B cell (primary cell): ENCODE data around the gene ETDC.

Experiments used
- CTCF ChIP-seq: fragments of 200-600 bp; IDR thresholded peaks from one replicate; pipeline ENCODE4 v1.8.0; 2022; ENCODE audit warnings: antibody characterized with exemption, mild to moderate bottlenecking
- EZH2 ChIP-seq: IDR thresholded peaks from 2 replicates; pipeline ENCODE4 v1.6.1; 2012; ENCODE audit warnings: borderline replicate concordance, low read depth, mild to moderate bottlenecking, moderate library complexity, low read length; ENCODE audit not compliant: insufficient read depth, poor library complexity, severe bottlenecking

GRCh38 chrX:135330706-135331105, 21.4 kb downstream of the ETDC start:
- no peak for TF ChIP-seq CTCF
- TF ChIP-seq EZH2 = no peak
